DOHH2 (cell line): ENCODE data around the gene NRXN3.

ENCODE experiments used
- H3F3A ChIP-seq: fragments of 200-600 bp; sonication (generic), shearing (Covaris generic); 2 replicates; pipeline ENCODE4 v1.6.0; 2016; ENCODE audit warnings: antibody characterized with exemption, mild to moderate bottlenecking; ENCODE audit not compliant: control insufficient read depth, insufficient read depth
- H3K27ac ChIP-seq: fragments of 200-600 bp; sonication (generic); 2 replicates; pipeline ENCODE4 v1.5.1; 2014; ENCODE audit warnings: low read depth, mild to moderate bottlenecking, low read length, moderate library complexity
- H3K27me3 ChIP-seq: fragments of 200-600 bp; sonication (generic); 2 replicates; pipeline ENCODE4 v1.6.1; 2014; ENCODE audit warnings: mild to moderate bottlenecking, low read length, mixed read lengths; ENCODE audit not compliant: control insufficient read depth
- H3K36me3 ChIP-seq: fragments of 200-600 bp; sonication (generic); 2 replicates; pipeline ENCODE4 v1.6.1; 2014; ENCODE audit warnings: mild to moderate bottlenecking, low read length, moderate library complexity, mixed read lengths; ENCODE audit not compliant: control insufficient read depth
- H3K4me1 ChIP-seq: fragments of 200-600 bp; sonication (generic); 2 replicates; pipeline ENCODE4 v1.6.1; 2014; ENCODE audit warnings: mild to moderate bottlenecking, low read length, mixed read lengths; ENCODE audit not compliant: control insufficient read depth
- H3K4me2 ChIP-seq: fragments of 200-600 bp; sonication (generic); 2 replicates; pipeline ENCODE4 v1.6.0; 2014; ENCODE audit warnings: mild to moderate bottlenecking, low read length, moderate library complexity
- H3K4me3 ChIP-seq: fragments of 200-600 bp; sonication (generic); 2 replicates; pipeline ENCODE4 v1.5.1; 2014; ENCODE audit warnings: mild to moderate bottlenecking, low read length, mixed read lengths
- H3K79me2 ChIP-seq: fragments of 200-600 bp; sonication (generic); 2 replicates; pipeline ENCODE4 v1.6.1; 2014; ENCODE audit warnings: mild to moderate bottlenecking, low read length, mixed read lengths; ENCODE audit not compliant: control insufficient read depth
- H3K9me2 ChIP-seq: fragments of 200-600 bp; sonication (generic); replicated peaks from 2 replicates; pipeline ENCODE4 v1.6.1; 2014; ENCODE audit warnings: mild to moderate bottlenecking, low read length, mixed read lengths; ENCODE audit not compliant: control insufficient read depth
- H3K9me3 ChIP-seq: fragments of 200-600 bp; sonication (generic); 2 replicates; pipeline ENCODE4 v1.6.1; 2014; ENCODE audit warnings: antibody characterized with exemption, low read length, mixed read lengths; ENCODE audit not compliant: control insufficient read depth, insufficient read depth
- H4K20me1 ChIP-seq: fragments of 200-600 bp; sonication (generic); 2 replicates; pipeline ENCODE4 v1.6.0; 2014; ENCODE audit warnings: low read depth, mild to moderate bottlenecking, antibody characterized with exemption, low read length, moderate library complexity; ENCODE audit not compliant: control insufficient read depth, insufficient read depth
- EZH2phosphoT487 ChIP-seq: fragments of 200-600 bp; sonication (generic); IDR thresholded peaks from 2 replicates; pipeline ENCODE4 v1.6.1; 2017; ENCODE audit warnings: borderline replicate concordance, mild to moderate bottlenecking, antibody characterized with exemption, low read length, moderate library complexity, mixed read lengths
- TF ChIP-seq, protein P1 (sequence below): fragments of 200-600 bp; sonication (generic); IDR thresholded peaks from one replicate; pipeline ENCODE4 v1.5.1; 2014; ENCODE audit warnings: antibody characterized with exemption, mild to moderate bottlenecking, low read depth, low read length; ENCODE audit not compliant: poor library complexity, severe bottlenecking

NRXN3 gene

DNA sequence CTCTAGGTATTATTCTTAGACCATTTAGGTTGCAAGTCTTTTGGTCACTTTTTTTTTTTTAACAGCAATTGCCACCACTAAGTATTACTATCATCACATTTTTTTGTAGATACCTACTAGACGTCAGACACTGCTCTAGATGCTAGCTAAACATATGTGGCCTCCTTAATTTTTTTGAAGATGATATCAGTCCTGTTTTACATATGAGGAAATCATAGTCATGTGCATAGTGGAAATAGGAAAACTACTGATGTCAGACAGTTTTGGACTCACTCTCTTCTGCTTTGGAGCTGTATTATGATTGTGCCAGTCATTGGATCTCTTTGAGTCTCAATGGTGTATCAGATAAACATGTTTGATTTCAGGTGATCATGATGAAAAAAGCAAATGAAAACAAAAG, 1736.8 kb downstream of the NRXN3 start:
- no peak overlapping the region for H3K27ac ChIP-seq
- no peaks in the 10 kb centered on the region for H3K9me3 ChIP-seq
- no peaks in the 10 kb centered on the region for H4K20me1 ChIP-seq
- no peak overlapping the region for H3K4me2 ChIP-seq
- no peak overlapping the region for H3K4me3 ChIP-seq
- no peaks in the 10 kb centered on the region for H3K4me1 ChIP-seq
- H3K9me2 ChIP-seq, result no peaks in the 10 kb centered on the region
- no peaks in the 10 kb centered on the region for H3F3A ChIP-seq
- no peaks in the 10 kb centered on the region for H3K36me3 ChIP-seq
- H3K27me3 ChIP-seq, result no peaks in the 10 kb centered on the region
- no peaks in the 10 kb centered on the region for H3K79me2 ChIP-seq
- TF ChIP-seq, protein P1, sequence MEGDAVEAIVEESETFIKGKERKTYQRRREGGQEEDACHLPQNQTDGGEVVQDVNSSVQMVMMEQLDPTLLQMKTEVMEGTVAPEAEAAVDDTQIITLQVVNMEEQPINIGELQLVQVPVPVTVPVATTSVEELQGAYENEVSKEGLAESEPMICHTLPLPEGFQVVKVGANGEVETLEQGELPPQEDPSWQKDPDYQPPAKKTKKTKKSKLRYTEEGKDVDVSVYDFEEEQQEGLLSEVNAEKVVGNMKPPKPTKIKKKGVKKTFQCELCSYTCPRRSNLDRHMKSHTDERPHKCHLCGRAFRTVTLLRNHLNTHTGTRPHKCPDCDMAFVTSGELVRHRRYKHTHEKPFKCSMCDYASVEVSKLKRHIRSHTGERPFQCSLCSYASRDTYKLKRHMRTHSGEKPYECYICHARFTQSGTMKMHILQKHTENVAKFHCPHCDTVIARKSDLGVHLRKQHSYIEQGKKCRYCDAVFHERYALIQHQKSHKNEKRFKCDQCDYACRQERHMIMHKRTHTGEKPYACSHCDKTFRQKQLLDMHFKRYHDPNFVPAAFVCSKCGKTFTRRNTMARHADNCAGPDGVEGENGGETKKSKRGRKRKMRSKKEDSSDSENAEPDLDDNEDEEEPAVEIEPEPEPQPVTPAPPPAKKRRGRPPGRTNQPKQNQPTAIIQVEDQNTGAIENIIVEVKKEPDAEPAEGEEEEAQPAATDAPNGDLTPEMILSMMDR, result no peak
- no peak for TF ChIP-seq EZH2phosphoT487

DNA sequence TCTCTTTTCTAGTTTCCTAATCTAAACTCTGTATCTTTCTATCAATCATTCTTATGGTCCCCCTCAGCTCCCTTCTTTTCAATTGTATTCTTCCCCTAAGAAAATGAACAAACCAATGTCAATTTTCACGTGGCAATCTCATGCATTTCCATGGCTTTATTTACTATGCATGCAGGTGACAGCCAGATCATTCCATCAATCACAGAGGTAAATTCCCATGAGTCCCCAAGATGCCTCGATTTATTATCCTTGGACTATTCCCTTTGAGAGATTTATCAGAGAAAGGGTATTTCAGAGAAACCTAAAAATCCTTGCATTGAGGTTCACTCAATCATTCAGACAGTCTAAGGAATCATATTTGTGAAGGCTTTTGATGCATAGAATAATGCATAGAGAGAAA, 1739.9 kb downstream of the NRXN3 start:
- Histone ChIP-seq H3K79me2 (no peaks in the 10 kb centered on the region), H3K9me3 (no peaks in the 10 kb centered on the region), H3F3A (no peaks in the 10 kb centered on the region), H3K4me1 (no peaks in the 10 kb centered on the region), H4K20me1 (no peaks in the 10 kb centered on the region), H3K4me2 (no peak overlapping the region), H3K36me3 (no peaks in the 10 kb centered on the region), H3K9me2 (no peaks in the 10 kb centered on the region), H3K27ac (no peak overlapping the region), H3K4me3 (no peak overlapping the region), H3K27me3 (no peaks in the 10 kb centered on the region)
- no peak for TF ChIP-seq EZH2phosphoT487
- TF ChIP-seq, protein P1, result no peak

DNA sequence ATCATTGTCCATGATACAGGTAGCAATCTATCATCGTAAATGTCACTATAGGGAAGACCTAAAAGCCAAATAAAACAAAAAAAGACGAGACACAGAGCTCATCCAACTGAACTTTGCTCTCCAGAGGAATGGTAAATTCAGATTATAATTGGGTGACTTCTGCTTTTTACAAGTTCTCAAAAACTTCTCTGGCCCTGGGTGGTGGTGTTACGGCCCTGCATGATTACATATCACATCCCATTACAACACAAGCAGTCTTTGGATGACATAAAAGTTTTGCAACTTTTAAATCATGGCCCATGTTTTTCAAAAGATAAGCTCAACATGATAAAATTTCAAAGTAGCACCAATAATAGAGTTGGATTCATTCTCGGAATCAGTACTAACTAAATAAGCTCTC, 1741.6 kb downstream of the NRXN3 start:
- Histone ChIP-seq H3K27ac (no peak overlapping the region), H4K20me1 (no peaks in the 10 kb centered on the region), H3K4me2 (no peak overlapping the region), H3K9me2 (no peaks in the 10 kb centered on the region), H3K9me3 (no peaks in the 10 kb centered on the region), H3K4me1 (no peaks in the 10 kb centered on the region), H3K79me2 (no peaks in the 10 kb centered on the region), H3K27me3 (no peaks in the 10 kb centered on the region), H3F3A (no peaks in the 10 kb centered on the region), H3K36me3 (no peaks in the 10 kb centered on the region), H3K4me3 (no peak overlapping the region)
- TF ChIP-seq, protein P1, result no peak
- TF ChIP-seq EZH2phosphoT487, result no peak

- Histone ChIP-seq H3K79me2 (no peaks in the 10 kb centered on the region), H3K9me3 (no peaks in the 10 kb centered on the region), H3K4me3 (no peak overlapping the region), H4K20me1 (no peaks in the 10 kb centered on the region), H3K4me1 (no peaks in the 10 kb centered on the region), H3K9me2 (no peaks in the 10 kb centered on the region), H3K27me3 (no peaks in the 10 kb centered on the region), H3F3A (no peaks in the 10 kb centered on the region), H3K27ac (no peak overlapping the region), H3K36me3 (no peaks in the 10 kb centered on the region), H3K4me2 (no peak overlapping the region)
- no peak for TF ChIP-seq EZH2phosphoT487
- TF ChIP-seq, protein P1, result no peak
Observed at GRCh38 chr14:79914595-79914994, 1744.4 kb downstream of the NRXN3 start.
